HUES48 (cell line): ENCODE measurements around the gene SPOCD1.

Experiments
- H3K27ac ChIP-seq: one replicate; pipeline ENCODE4 v1.7.0; 2013; ENCODE audit warnings: low read depth, low read length, inconsistent platforms
- H3K27me3 ChIP-seq: 2 replicates; pipeline ENCODE4 v1.6.1; 2013; ENCODE audit warnings: mild to moderate bottlenecking, low read length; ENCODE audit not compliant: control insufficient read depth, insufficient read depth
- H3K36me3 ChIP-seq: 2 replicates; pipeline ENCODE4 v1.6.1; 2013; ENCODE audit warnings: low read length; ENCODE audit not compliant: control insufficient read depth, insufficient read depth
- H3K4me1 ChIP-seq: 2 replicates; pipeline ENCODE4 v1.6.1; 2013; ENCODE audit warnings: mild to moderate bottlenecking, low read length; ENCODE audit not compliant: control insufficient read depth, insufficient read depth
- H3K4me3 ChIP-seq: 2 replicates; pipeline ENCODE4 v1.5.1; 2013; ENCODE audit warnings: mild to moderate bottlenecking, low read depth, low read length
- H3K9ac ChIP-seq: 2 replicates; pipeline ENCODE4 v1.6.1; 2013; ENCODE audit warnings: mild to moderate bottlenecking, low read depth, low read length, moderate library complexity
- H3K9me3 ChIP-seq: 2 replicates; pipeline ENCODE4 v1.6.1; 2013; ENCODE audit warnings: low read length; ENCODE audit not compliant: control insufficient read depth, insufficient read depth

SPOCD1 gene

GRCh38 chr1:31760471-31761470 is 55.1 kb downstream of the SPOCD1 start:
- Histone ChIP-seq H3K9me3 (no peaks in the 10 kb centered on the region), H3K4me3 (peak overlapping the region; percentile 77)

GRCh38 chr1:31759298-31760023 is 56.4 kb downstream of the SPOCD1 start:
- peak overlapping the region; percentile 76 for H3K27ac ChIP-seq
- 0 out of 2 replicates have a peak, but pooled peaks cover 3% of the 10 kb centered on the region for H3K36me3 ChIP-seq
- H3K4me3 ChIP-seq, result no peak overlapping the region; the same call in 1 of the 2 replicates
- no peak overlapping the region for H3K9ac ChIP-seq
- H3K9me3 ChIP-seq, result no peaks in the 10 kb centered on the region
- H3K27me3 ChIP-seq, result peaks cover 21% of the 10 kb centered on the region
- H3K4me1 ChIP-seq, result peaks cover 32% of the 10 kb centered on the region

More at GRCh38 chr1:31760471-31761470, 55.1 kb downstream of the SPOCD1 start:
- Histone ChIP-seq H3K27me3 (peaks cover 27% of the 10 kb centered on the region), H3K36me3 (0 out of 2 replicates have a peak, but pooled peaks cover 3% of the 10 kb centered on the region), H3K9ac (peak overlapping the region; percentile 36; the same call in 1 of the 2 replicates), H3K27ac (peak overlapping the region; percentile 76), H3K4me1 (peaks cover 44% of the 10 kb centered on the region)

- Histone ChIP-seq H3K9ac (no peak overlapping the region), H3K27ac (no peak overlapping the region), H3K27me3 (peaks cover 20% of the 10 kb centered on the region), H3K36me3 (0 out of 2 replicates have a peak, but pooled peaks cover 3% of the 10 kb centered on the region), H3K4me3 (no peak overlapping the region), H3K9me3 (no peaks in the 10 kb centered on the region), H3K4me1 (peaks cover 31% of the 10 kb centered on the region)
Observed at GRCh38 chr1:31758823-31759222, 57.0 kb downstream of the SPOCD1 start.

GRCh38 chr1:31757989-31758388 is 57.8 kb downstream of the SPOCD1 start:
- peaks cover 12% of the 10 kb centered on the region for H3K27me3 ChIP-seq
- no peak overlapping the region for H3K27ac ChIP-seq
- H3K36me3 ChIP-seq, result 0 out of 2 replicates have a peak, but pooled peaks cover 3% of the 10 kb centered on the region
- no peak overlapping the region for H3K4me3 ChIP-seq
- H3K9me3 ChIP-seq, result no peaks in the 10 kb centered on the region
- H3K4me1 ChIP-seq, result peaks cover 31% of the 10 kb centered on the region
- no peak overlapping the region for H3K9ac ChIP-seq

GRCh38 chr1:31757204-31757679 is 58.6 kb downstream of the SPOCD1 start:
- no peak overlapping the region for H3K27ac ChIP-seq
- H3K9ac ChIP-seq, result no peak overlapping the region
- peaks cover 34% of the 10 kb centered on the region for H3K4me1 ChIP-seq
- H3K9me3 ChIP-seq, result no peaks in the 10 kb centered on the region
- H3K27me3 ChIP-seq, result peaks cover 8% of the 10 kb centered on the region
- H3K36me3 ChIP-seq, result 0 out of 2 replicates have a peak, but pooled peaks cover 3% of the 10 kb centered on the region
- no peak overlapping the region for H3K4me3 ChIP-seq

GRCh38 chr1:31756578-31756977 is 59.2 kb downstream of the SPOCD1 start:
- Histone ChIP-seq H3K9me3 (no peaks in the 10 kb centered on the region), H3K36me3 (0 out of 2 replicates have a peak, but pooled peaks cover 3% of the 10 kb centered on the region), H3K4me1 (peaks cover 33% of the 10 kb centered on the region), H3K9ac (no peak overlapping the region), H3K27me3 (peaks cover under 1% of the 10 kb centered on the region), H3K4me3 (no peak overlapping the region), H3K27ac (no peak overlapping the region)

GRCh38 chr1:31755850-31756492 is 59.9 kb downstream of the SPOCD1 start:
- Histone ChIP-seq H3K27me3 (no peaks in the 10 kb centered on the region), H3K9ac (no peak overlapping the region)

GRCh38 chr1:31755197-31755611 is 60.6 kb downstream of the SPOCD1 start:
- Histone ChIP-seq H3K27ac (no peak overlapping the region), H3K9ac (no peak overlapping the region), H3K9me3 (no peaks in the 10 kb centered on the region), H3K27me3 (no peaks in the 10 kb centered on the region), H3K4me1 (peaks cover 27% of the 10 kb centered on the region), H3K36me3 (0 out of 2 replicates have a peak, but pooled peaks cover 3% of the 10 kb centered on the region), H3K4me3 (no peak overlapping the region)

More at GRCh38 chr1:31755850-31756492, 59.9 kb downstream of the SPOCD1 start:
- Histone ChIP-seq H3K4me3 (no peak overlapping the region), H3K9me3 (no peaks in the 10 kb centered on the region), H3K4me1 (peaks cover 27% of the 10 kb centered on the region), H3K27ac (no peak overlapping the region), H3K36me3 (0 out of 2 replicates have a peak, but pooled peaks cover 3% of the 10 kb centered on the region)

GRCh38 chr1:31754397-31754796 is 61.4 kb downstream of the SPOCD1 start:
- Histone ChIP-seq H3K9me3 (no peaks in the 10 kb centered on the region), H3K27me3 (no peaks in the 10 kb centered on the region), H3K36me3 (0 out of 2 replicates have a peak, but pooled peaks cover 3% of the 10 kb centered on the region)

GRCh38 chr1:31753707-31754349 is 62.0 kb downstream of the SPOCD1 start:
- Histone ChIP-seq H3K9me3 (no peaks in the 10 kb centered on the region), H3K27me3 (no peaks in the 10 kb centered on the region), H3K27ac (no peak overlapping the region), H3K4me3 (no peak overlapping the region), H3K9ac (no peak overlapping the region), H3K36me3 (0 out of 2 replicates have a peak, but pooled peaks cover 3% of the 10 kb centered on the region), H3K4me1 (peaks cover 13% of the 10 kb centered on the region)

More at GRCh38 chr1:31754397-31754796, 61.4 kb downstream of the SPOCD1 start:
- H3K27ac ChIP-seq, result no peak overlapping the region
- no peak overlapping the region for H3K4me3 ChIP-seq
- no peak overlapping the region for H3K9ac ChIP-seq
- peaks cover 19% of the 10 kb centered on the region for H3K4me1 ChIP-seq
